Neural cell (in vitro differentiated cells): ENCODE measurements around the gene SDF4. TPM values are rescaled to one million over a fixed set of nuclear protein-coding genes. Genes with fewer than 3 reads are reported as not detected.

ENCODE experiments used
- H2AFZ ChIP-seq: fragments of 200-600, 300-800 bp; sonication (generic), shearing (Covaris generic); 2 replicates; pipeline ENCODE4 v1.6.0; 2014; ENCODE audit warnings: low read depth, mild to moderate bottlenecking, antibody characterized with exemption, low read length, moderate library complexity
- H3F3A ChIP-seq: fragments of 200-600 bp; shearing (Covaris generic); 2 replicates; pipeline ENCODE4 v1.6.1; 2016; ENCODE audit warnings: mild to moderate bottlenecking, moderate library complexity, mixed read lengths, antibody characterized with exemption, low read length; ENCODE audit not compliant: insufficient read depth, poor library complexity, severe bottlenecking
- H3K27ac ChIP-seq: fragments of 200-600, 300-800 bp; sonication (generic), shearing (Covaris generic); 2 replicates; pipeline ENCODE4 v1.5.1; 2014; ENCODE audit warnings: mild to moderate bottlenecking, low read length, moderate library complexity
- H3K27me3 ChIP-seq: fragments of 300-800, 200-600 bp; sonication (generic), shearing (Covaris generic); 2 replicates; pipeline ENCODE4 v1.6.0; 2014; ENCODE audit warnings: mild to moderate bottlenecking, low read depth, low read length, moderate library complexity; ENCODE audit not compliant: insufficient read depth
- H3K36me3 ChIP-seq: fragments of 300-800, 200-600 bp; sonication (generic), shearing (Covaris generic); 2 replicates; pipeline ENCODE4 v1.5.1; 2014; ENCODE audit warnings: mild to moderate bottlenecking, antibody characterized with exemption, low read length, moderate library complexity; ENCODE audit not compliant: insufficient read depth
- H3K4me2 ChIP-seq: fragments of 300-800, 200-600 bp; sonication (generic), shearing (Covaris generic); 2 replicates; pipeline ENCODE4 v1.6.0; 2014; ENCODE audit warnings: mild to moderate bottlenecking, low read length
- H3K4me3 ChIP-seq: fragments of 300-800, 200-600 bp; sonication (generic), shearing (Covaris generic); 2 replicates; pipeline ENCODE4 v1.5.1; 2014; ENCODE audit warnings: mild to moderate bottlenecking, low read length, moderate library complexity
- H3K79me2 ChIP-seq: fragments of 200-600 bp; shearing (Covaris generic); replicated peaks from 2 replicates; pipeline ENCODE4 v1.6.0; 2014; ENCODE audit warnings: mild to moderate bottlenecking, low read length, moderate library complexity; ENCODE audit not compliant: insufficient read depth
- H3K9ac ChIP-seq: fragments of 300-800, 200-600 bp; sonication (generic), shearing (Covaris generic); 2 replicates; pipeline ENCODE4 v1.6.1; 2016; ENCODE audit warnings: mild to moderate bottlenecking, low read length, mixed read lengths
- H3K9me2 ChIP-seq: fragments of 200-600 bp; shearing (Covaris generic); 2 replicates; pipeline ENCODE4 v1.6.1; 2016; ENCODE audit warnings: mild to moderate bottlenecking, low read length, mixed read lengths; ENCODE audit not compliant: insufficient read depth
- H3K9me3 ChIP-seq: fragments of 200-600, 300-800 bp; sonication (generic), shearing (Covaris generic); 2 replicates; pipeline ENCODE4 v1.6.1; 2016; ENCODE audit warnings: mild to moderate bottlenecking, mixed run types, low read length, moderate library complexity, mixed read lengths
- H4K20me1 ChIP-seq: fragments of 200-600 bp; shearing (Covaris generic); 2 replicates; pipeline ENCODE4 v1.6.1; 2016; ENCODE audit warnings: mild to moderate bottlenecking, mixed run types; ENCODE audit not compliant: insufficient read depth
- CTCF ChIP-seq: fragments of 450-650 bp; IDR thresholded peaks from 2 replicates; pipeline ENCODE4 v1.5.1; 2014; ENCODE audit warnings: antibody characterized with exemption, mild to moderate bottlenecking, moderate library complexity; ENCODE audit not compliant: poor library complexity, severe bottlenecking
- EP300 ChIP-seq: fragments of 450-650 bp; conservative IDR thresholded peaks from 2 replicates; pipeline ENCODE4 v1.6.1; 2014; ENCODE audit warnings: antibody characterized with exemption, mild to moderate bottlenecking, moderate library complexity; ENCODE audit not compliant: poor library complexity, severe bottlenecking
- EZH2 ChIP-seq: fragments of 200-600, 300-800 bp; shearing (Covaris generic), sonication (generic); IDR thresholded peaks from 2 replicates; pipeline ENCODE4 v1.6.1; 2014; ENCODE audit warnings: antibody characterized with exemption, low read length, borderline replicate concordance, mild to moderate bottlenecking; ENCODE audit not compliant: insufficient read depth, poor library complexity, severe bottlenecking
- MXI1 ChIP-seq: fragments of 450-650 bp; conservative IDR thresholded peaks from 2 replicates; pipeline ENCODE4 v1.6.1; 2014; ENCODE audit warnings: antibody characterized with exemption, mild to moderate bottlenecking; ENCODE audit not compliant: poor library complexity, severe bottlenecking
- POLR2AphosphoS5 ChIP-seq: IDR thresholded peaks from 2 replicates; pipeline ENCODE4 v1.6.1; 2012
- RAD21 ChIP-seq: fragments of 450-650 bp; conservative IDR thresholded peaks from 2 replicates; pipeline ENCODE4 v1.6.1; 2014; ENCODE audit warnings: antibody characterized with exemption, mild to moderate bottlenecking, moderate library complexity
- REST ChIP-seq: IDR thresholded peaks from 2 replicates; pipeline ENCODE4 v1.6.1; 2012; ENCODE audit warnings: borderline replicate concordance
- SMC3 ChIP-seq: fragments of 450-650 bp; conservative IDR thresholded peaks from 2 replicates; pipeline ENCODE4 v1.6.1; 2014; ENCODE audit warnings: antibody characterized with exemption, mild to moderate bottlenecking, moderate library complexity; ENCODE audit not compliant: poor library complexity
- TAF1 ChIP-seq: IDR thresholded peaks from 2 replicates; pipeline ENCODE4 v1.6.1; 2012; ENCODE audit warnings: low read depth
- polyA plus RNA-seq: library from polyadenylated mRNA; depleted of rRNA; stranded (reverse); fragments of >200 nt; gene quantifications from 2 replicates; pipeline ENCODE4 v1.2.3, GENCODE V29; 2014

SDF4 gene
- polyA plus RNA-seq, 1 donor from 2014 or later = 91.2 TPM

GRCh38 chr1:1205769-1206375, 25.9 kb downstream of the SDF4 start:
- no peak overlapping the region for H3K9ac ChIP-seq
- no peaks in the 10 kb centered on the region for H3F3A ChIP-seq
- no peak overlapping the region for H3K27ac ChIP-seq
- no peaks in the 10 kb centered on the region for H4K20me1 ChIP-seq
- H3K4me3 ChIP-seq = no peak overlapping the region
- no peak overlapping the region for H2AFZ ChIP-seq
- no peaks in the 10 kb centered on the region for H3K9me3 ChIP-seq
- H3K9me2 ChIP-seq = no peaks in the 10 kb centered on the region
- TF ChIP-seq SMC3 (no peak), POLR2AphosphoS5 (no peak), TAF1 (no peak), EP300 (no peak), REST (no peak), MXI1 (no peak), RAD21 (no peak), EZH2 (no peak), CTCF (no peak)
- H3K27me3 ChIP-seq = peaks cover 25% of the 10 kb centered on the region
- H3K4me2 ChIP-seq = no peak overlapping the region
- no peaks in the 10 kb centered on the region for H3K79me2 ChIP-seq
- H3K36me3 ChIP-seq = no peaks in the 10 kb centered on the region

- no peaks in the 10 kb centered on the region for H3K9me3 ChIP-seq
- no peak overlapping the region for H3K4me2 ChIP-seq
- H2AFZ ChIP-seq = no peak overlapping the region
- H3K79me2 ChIP-seq = no peaks in the 10 kb centered on the region
- H3K27ac ChIP-seq = no peak overlapping the region
- H3K9me2 ChIP-seq = no peaks in the 10 kb centered on the region
- no peaks in the 10 kb centered on the region for H3K36me3 ChIP-seq
- H3K27me3 ChIP-seq = peaks cover 30% of the 10 kb centered on the region
- H3K4me3 ChIP-seq = no peak overlapping the region
- no peak for TF ChIP-seq EZH2
- no peaks in the 10 kb centered on the region for H4K20me1 ChIP-seq
- no peak overlapping the region for H3K9ac ChIP-seq
- H3F3A ChIP-seq = no peaks in the 10 kb centered on the region
Observed at GRCh38 chr1:1204998-1205768, 26.6 kb downstream of the SDF4 start.
